Parietal lobe (tissue), 1 donor: ENCODE results near the gene TBX1. TPM values are rescaled to one million over a fixed set of nuclear protein-coding genes. Genes with fewer than 3 reads are reported as not detected.

Experiments used
- total RNA-seq: library from RNA; depleted of rRNA; stranded (reverse); fragments of >200 nt; gene quantifications from one replicate; pipeline ENCODE4 v1.2.3, GENCODE V29; 2014

Gene TBX1
- total RNA-seq, result not detected

GRCh38 chr22:19760058-19760950, at the start of gene TBX1:
TBX1 (plus strand) TSS chr22:19760778; CDS start chr22:19760844, 66 bp downstream.

GRCh38 chr22:19714312-19715187, 46.0 kb upstream of the TBX1 start, which contains the start of gene SEPTIN5:
SEPTIN5 (plus strand) TSS chr22:19714503; CDS start chr22:19714589, 86 bp downstream.

GRCh38 chr22:19723232-19723982, 37.2 kb upstream of the TBX1 start, which contains the start of gene GP1BB:
GP1BB (plus strand) TSS chr22:19723539; CDS start chr22:19723570, 31 bp downstream.

Other genes starting within 250 kb of the TBX1 start
- gene CLDN5, start 236.4 kb upstream of the TBX1 start, total RNA-seq, result 67.0 TPM
- gene SEPTIN5, start 46.3 kb upstream of the TBX1 start, total RNA-seq, result 246 TPM
- 23.5 TPM for gene GP1BB, start 37.2 kb upstream of the TBX1 start, total RNA-seq
- gene GNB1L, start 94.1 kb downstream of the TBX1 start, total RNA-seq, result 7.8 TPM
- 20.7 TPM for gene RTL10, start 94.1 kb downstream of the TBX1 start, total RNA-seq
- 36.9 TPM for gene COMT, start 181.0 kb downstream of the TBX1 start, total RNA-seq
- gene TXNRD2, start 181.0 kb downstream of the TBX1 start, total RNA-seq, result 16.3 TPM